Stomach smooth muscle (tissue), 2 donors: ENCODE results near the gene ZFYVE9.

ENCODE experiments used
- H3K27ac ChIP-seq: one replicate; pipeline ENCODE4 v1.7.0; 2013; ENCODE audit warnings: mild to moderate bottlenecking, low read length, inconsistent platforms
- H3K27me3 ChIP-seq, 2 donors: one replicate each; pipeline ENCODE4 v1.7.0; 2013; ENCODE audit warnings: low read length in 2 of 2; ENCODE audit not compliant: insufficient read depth in 2 of 2, control insufficient read depth in 1 of 2
- H3K36me3 ChIP-seq, 2 donors: one replicate each; pipeline ENCODE4 v1.7.0; 2013; ENCODE audit warnings: low read length in 2 of 2; ENCODE audit not compliant: control insufficient read depth in 2 of 2, insufficient read depth in 2 of 2
- H3K4me1 ChIP-seq: one replicate; pipeline ENCODE4 v1.7.0; 2013; ENCODE audit warnings: low read length; ENCODE audit not compliant: control insufficient read depth, insufficient read depth
- H3K4me3 ChIP-seq, 2 donors: one replicate each; pipeline ENCODE4 v1.7.0; 2013; ENCODE audit warnings: low read length in 2 of 2
- H3K9ac ChIP-seq, 2 donors: one replicate each; pipeline ENCODE4 v1.7.0; 2013; ENCODE audit warnings: low read length in 2 of 2, mild to moderate bottlenecking in 1 of 2
- H3K9me3 ChIP-seq, 2 donors: one replicate each; pipeline ENCODE4 v1.7.0; 2013; ENCODE audit warnings: low read length in 2 of 2; ENCODE audit not compliant: control insufficient read depth in 2 of 2
- donor health status: healthy.
- donor health status: Pancreatic carcinoma.

The ZFYVE9 gene

GRCh38 chr1:52243221-52243987 lies 101.5 kb downstream of the ZFYVE9 start:
- no peak overlapping the region for H3K9ac ChIP-seq
- no peaks in the 10 kb centered on the region for H3K9me3 ChIP-seq
- H3K4me3 ChIP-seq, result no peak overlapping the region
- H3K4me1 ChIP-seq, result no peaks in the 10 kb centered on the region
- peaks cover 0 to 2% of the 10 kb centered on the region in 2 donors for H3K36me3 ChIP-seq
- no peak overlapping the region for H3K27ac ChIP-seq
- no peaks in the 10 kb centered on the region for H3K27me3 ChIP-seq

DNA sequence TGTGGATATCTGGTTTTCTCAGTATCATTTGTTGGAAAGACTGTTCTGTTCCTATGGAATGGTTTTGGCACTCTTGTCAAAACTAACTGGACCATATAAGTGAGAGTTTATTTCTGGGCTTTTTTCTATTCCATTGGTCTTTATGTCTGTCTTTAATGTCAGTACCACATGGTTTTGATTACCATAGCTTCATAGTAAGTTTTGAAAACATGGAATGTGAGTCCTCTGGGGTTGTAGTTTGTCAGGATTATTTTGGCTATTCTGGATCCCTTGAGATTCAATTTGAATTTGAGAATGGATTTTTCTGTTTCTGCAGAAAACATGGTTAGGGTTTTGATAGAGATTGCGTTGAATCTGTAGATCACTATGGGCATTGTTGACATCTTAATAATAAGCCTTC lies 107.9 kb downstream of the ZFYVE9 start:
- Histone ChIP-seq H3K27me3 (no peaks in the 10 kb centered on the region), H3K4me3 (no peak overlapping the region), H3K27ac (no peak overlapping the region), H3K9me3 (no peaks in the 10 kb centered on the region), H3K36me3 (peaks cover 0 to 2% of the 10 kb centered on the region in 2 donors), H3K9ac (no peak overlapping the region), H3K4me1 (no peaks in the 10 kb centered on the region)

GRCh38 chr1:52253421-52253820 lies 111.5 kb downstream of the ZFYVE9 start:
- H3K27ac ChIP-seq, result no peak overlapping the region
- H3K9me3 ChIP-seq, result no peaks in the 10 kb centered on the region
- H3K4me3 ChIP-seq, result no peak overlapping the region
- no peaks in the 10 kb centered on the region for H3K27me3 ChIP-seq
- H3K36me3 ChIP-seq, result no peaks in the 10 kb centered on the region
- no peak overlapping the region for H3K9ac ChIP-seq
- no peaks in the 10 kb centered on the region for H3K4me1 ChIP-seq

DNA sequence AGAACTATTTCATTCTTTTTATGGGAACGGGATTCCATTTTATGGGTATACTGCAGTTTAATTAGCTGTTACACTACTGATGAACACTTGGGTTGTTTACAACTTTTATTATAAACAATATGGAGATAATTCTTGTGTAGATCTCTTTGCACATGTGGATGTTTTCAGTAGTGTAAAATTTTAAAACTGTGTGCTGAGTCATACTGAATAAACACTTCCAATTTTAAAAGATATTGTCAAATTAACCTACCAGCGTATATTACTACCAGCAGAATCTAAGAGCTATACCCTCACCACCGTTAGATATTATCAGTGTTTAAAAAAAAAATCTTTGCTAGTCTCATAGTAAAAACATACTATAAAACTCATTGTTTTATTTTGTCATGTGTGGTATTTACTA lies 118.0 kb downstream of the ZFYVE9 start:
- no peak overlapping the region for H3K9ac ChIP-seq
- no peaks in the 10 kb centered on the region for H3K27me3 ChIP-seq
- H3K27ac ChIP-seq, result no peak overlapping the region
- no peaks in the 10 kb centered on the region for H3K36me3 ChIP-seq
- no peaks in the 10 kb centered on the region for H3K4me1 ChIP-seq
- no peak overlapping the region for H3K4me3 ChIP-seq
- no peaks in the 10 kb centered on the region for H3K9me3 ChIP-seq

GRCh38 chr1:52263153-52263910 lies 121.4 kb downstream of the ZFYVE9 start:
- peaks cover 0 to 5% of the 10 kb centered on the region in 2 donors for H3K36me3 ChIP-seq
- no peaks in the 10 kb centered on the region for H3K27me3 ChIP-seq
- H3K9ac ChIP-seq, result no peak overlapping the region
- no peak overlapping the region for H3K4me3 ChIP-seq
- H3K4me1 ChIP-seq, result no peaks in the 10 kb centered on the region
- H3K27ac ChIP-seq, result no peak overlapping the region
- H3K9me3 ChIP-seq, result no peaks in the 10 kb centered on the region

- no peaks in the 10 kb centered on the region for H3K27me3 ChIP-seq
- no peak overlapping the region for H3K4me3 ChIP-seq
- no peak overlapping the region for H3K27ac ChIP-seq
- H3K36me3 ChIP-seq, result peaks cover 3 to 10% of the 10 kb centered on the region in 2 donors
- no peaks in the 10 kb centered on the region for H3K9me3 ChIP-seq
- no peaks in the 10 kb centered on the region for H3K4me1 ChIP-seq
- no peak overlapping the region for H3K9ac ChIP-seq
Measured at GRCh38 chr1:52264530-52265115, 122.7 kb downstream of the ZFYVE9 start.

- Histone ChIP-seq H3K4me3 (no peak overlapping the region), H3K4me1 (no peaks in the 10 kb centered on the region), H3K27me3 (no peaks in the 10 kb centered on the region), H3K27ac (no peak overlapping the region), H3K9me3 (no peaks in the 10 kb centered on the region), H3K36me3 (peaks cover 3 to 10% of the 10 kb centered on the region in 2 donors), H3K9ac (no peak overlapping the region)
Measured at GRCh38 chr1:52266507-52266906, 124.6 kb downstream of the ZFYVE9 start.

DNA sequence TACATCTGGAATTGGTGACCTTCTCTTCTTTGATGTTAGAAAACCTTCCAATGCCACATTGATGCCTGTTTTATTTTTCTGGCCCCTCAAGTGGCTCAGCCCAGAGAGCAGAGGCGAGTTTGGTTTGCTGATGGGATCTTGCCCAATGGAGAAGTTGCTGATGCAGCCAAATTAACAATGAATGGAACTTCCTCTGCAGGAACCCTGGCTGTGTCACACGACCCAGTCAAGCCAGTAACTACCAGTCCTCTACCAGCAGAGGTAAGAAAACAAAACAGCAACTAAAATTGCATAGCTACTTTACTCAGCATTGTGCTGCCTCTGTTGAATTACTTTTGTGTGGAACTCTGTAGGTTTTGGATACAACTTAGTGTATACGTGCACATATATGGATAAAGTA lies 126.5 kb downstream of the ZFYVE9 start:
- no peak overlapping the region for H3K27ac ChIP-seq
- no peaks in the 10 kb centered on the region for H3K27me3 ChIP-seq
- H3K4me1 ChIP-seq, result no peaks in the 10 kb centered on the region

DNA sequence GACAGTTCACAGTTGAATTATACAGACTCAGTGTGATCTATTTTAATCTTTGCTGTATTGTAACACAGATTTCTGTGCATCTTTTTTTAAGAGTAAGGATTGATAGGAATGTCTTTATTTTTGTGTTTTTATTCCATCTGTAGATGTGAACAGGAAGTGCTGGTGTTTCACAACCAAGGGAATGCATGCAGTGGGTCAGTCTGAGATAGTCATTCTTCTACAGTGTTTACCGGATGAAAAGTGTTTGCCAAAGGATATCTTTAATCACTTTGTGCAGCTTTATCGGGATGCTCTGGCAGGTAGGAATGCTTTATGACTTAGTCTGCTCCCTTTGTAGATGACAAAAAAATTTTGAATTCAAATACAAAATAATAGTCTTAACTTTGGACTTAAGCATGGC lies 139.6 kb downstream of the ZFYVE9 start:
- Histone ChIP-seq H3K36me3 (peaks cover 3 to 5% of the 10 kb centered on the region in 2 donors), H3K27me3 (no peaks in the 10 kb centered on the region), H3K9ac (no peak overlapping the region), H3K9me3 (no peaks in the 10 kb centered on the region), H3K4me1 (no peaks in the 10 kb centered on the region), H3K27ac (no peak overlapping the region), H3K4me3 (no peak overlapping the region)

More for the DNA sequence above, 126.5 kb downstream of the ZFYVE9 start:
- Histone ChIP-seq H3K9ac (no peak overlapping the region), H3K4me3 (no peak overlapping the region), H3K36me3 (peaks cover 3 to 10% of the 10 kb centered on the region in 2 donors), H3K9me3 (no peaks in the 10 kb centered on the region)

DNA sequence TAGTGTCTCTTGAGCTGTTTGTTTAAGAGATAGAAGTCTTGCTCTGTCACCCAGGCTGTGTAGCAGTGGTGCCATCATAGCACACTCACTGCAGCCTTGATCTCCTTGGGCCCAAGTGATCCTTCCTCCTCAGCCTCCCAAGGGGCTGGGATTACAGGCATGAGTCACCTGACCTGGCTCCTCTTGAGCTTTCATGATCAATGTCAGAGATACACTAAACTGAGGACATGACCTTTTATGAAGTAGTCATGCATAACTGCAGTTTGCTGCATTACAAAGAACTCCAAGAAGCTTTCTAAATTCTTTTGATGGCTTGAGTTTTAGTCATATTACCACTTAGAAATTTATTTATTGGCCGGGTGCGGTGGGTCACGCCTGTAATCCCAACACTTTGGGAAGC lies 146.4 kb downstream of the ZFYVE9 start:
- Histone ChIP-seq H3K36me3 (peaks cover 0 to 2% of the 10 kb centered on the region in 2 donors), H3K4me3 (no peak overlapping the region), H3K9me3 (no peaks in the 10 kb centered on the region), H3K4me1 (no peaks in the 10 kb centered on the region), H3K27ac (no peak overlapping the region), H3K27me3 (no peaks in the 10 kb centered on the region), H3K9ac (no peak overlapping the region)
